Epithelial cell of proximal tubule (primary cell): ENCODE measurements around the gene CHST12. TPM values are rescaled to one million over a fixed set of nuclear protein-coding genes. Genes with fewer than 3 reads are reported as not detected.

Source experiments
- DNase-seq: peaks from one replicate; pipeline ENCODE4 v3.0.0-alpha.2; 2011; ENCODE audit warnings: low read depth
- H3K4me3 ChIP-seq: 2 replicates; pipeline ENCODE4 v1.5.1; 2011; ENCODE audit warnings: low read depth, mild to moderate bottlenecking, low read length
- CTCF ChIP-seq: conservative IDR thresholded peaks from 2 replicates; pipeline ENCODE4 v1.5.1; 2012; ENCODE audit warnings: low read depth, mild to moderate bottlenecking, low read length
- total RNA-seq: library from RNA; depleted of rRNA; stranded (reverse); fragments of >200 nt; gene quantifications from 2 replicates; pipeline ENCODE4 v1.2.3, GENCODE V29; 2015

The CHST12 gene
- total RNA-seq, 1 donor from 2014 or later, result 10.6 TPM

- no peak for DNase-seq
- no peak overlapping the region for H3K4me3 ChIP-seq
- TF ChIP-seq CTCF, result no peak
These were observed 45.8 kb upstream of the CHST12 start for GRCh38 chr7:2357571-2357970.

- no peak overlapping the region for H3K4me3 ChIP-seq
- no peak for DNase-seq
- TF ChIP-seq CTCF, result no peak
These were observed 44.4 kb upstream of the CHST12 start for GRCh38 chr7:2358968-2359527.

- no peak for TF ChIP-seq CTCF
- H3K4me3 ChIP-seq, result no peak overlapping the region
- DNase-seq, result no peak
These were observed 43.8 kb upstream of the CHST12 start for GRCh38 chr7:2359610-2360009.

- no peak for DNase-seq
- no peak for TF ChIP-seq CTCF
- no peak overlapping the region for H3K4me3 ChIP-seq
These were observed 42.6 kb upstream of the CHST12 start for GRCh38 chr7:2360796-2361195.

- no peak for DNase-seq
- no peak overlapping the region for H3K4me3 ChIP-seq
- TF ChIP-seq CTCF, result no peak
These were observed 40.9 kb upstream of the CHST12 start for GRCh38 chr7:2362385-2363088.

- no peak for DNase-seq
- no peak for TF ChIP-seq CTCF
- no peak overlapping the region for H3K4me3 ChIP-seq
These were observed 34.3 kb upstream of the CHST12 start for GRCh38 chr7:2369139-2369538.

- DNase-seq, result no peak
- TF ChIP-seq CTCF, result no peak
- no peak overlapping the region for H3K4me3 ChIP-seq
These were observed 32.1 kb upstream of the CHST12 start for GRCh38 chr7:2371329-2371728.
